Lung (tissue), 12 donors: ENCODE data around the gene RASSF8. TPM values are rescaled to one million over a fixed set of nuclear protein-coding genes. Genes with fewer than 3 reads are reported as not detected.

Experiments
- ATAC-seq: fragments of 200-7000 bp; cut with Tn5 transposase; one replicate; pipeline ENCODE4 v1.9.1; 2020; ENCODE audit warnings: moderate number of reproducible peaks; ENCODE audit not compliant: insufficient read depth, low FRiP score
- DNase-seq, 3 donors: peaks; one replicate each; pipeline ENCODE4 v3.0.0-alpha.2; 2013 to 2017
- H3K27ac ChIP-seq, 2 donors: one replicate each; pipeline ENCODE4 v1.5.1; 2013; ENCODE audit warnings: mild to moderate bottlenecking in 2 of 2, moderate library complexity in 2 of 2, control low read depth in 1 of 2, inconsistent platforms in 1 of 2, low read depth in 1 of 2, low read length in 1 of 2
- H3K27me3 ChIP-seq, 3 donors: one replicate each; pipeline ENCODE4 v1.5.1; 2013; ENCODE audit warnings: low read length in 2 of 3; ENCODE audit not compliant: control insufficient read depth in 3 of 3, insufficient read depth in 3 of 3
- H3K36me3 ChIP-seq, 4 donors: one replicate each; pipeline ENCODE4 v1.5.1; 2013; ENCODE audit warnings: low read length in 4 of 4, mild to moderate bottlenecking in 1 of 4, moderate library complexity in 1 of 4; ENCODE audit not compliant: control insufficient read depth in 4 of 4, insufficient read depth in 4 of 4
- H3K4me1 ChIP-seq, 5 donors: one replicate each; pipeline ENCODE4 v1.5.1; 2013; ENCODE audit warnings: low read length in 5 of 5, mild to moderate bottlenecking in 2 of 5, moderate library complexity in 1 of 5; ENCODE audit not compliant: control insufficient read depth in 5 of 5, insufficient read depth in 5 of 5
- H3K4me3 ChIP-seq: one replicate; pipeline ENCODE4 v1.5.1; 2013; ENCODE audit warnings: mild to moderate bottlenecking, control low read depth, moderate library complexity
- H3K9ac ChIP-seq, 2 donors: one replicate each; pipeline ENCODE4 v1.5.1; 2013; ENCODE audit warnings: low read length in 2 of 2, control low read depth in 1 of 2; ENCODE audit not compliant: insufficient read depth in 1 of 2
- H3K9me3 ChIP-seq, 4 donors: one replicate each; pipeline ENCODE4 v1.5.1; 2013; ENCODE audit warnings: low read length in 3 of 4, mild to moderate bottlenecking in 1 of 4, moderate library complexity in 1 of 4; ENCODE audit not compliant: control insufficient read depth in 4 of 4, insufficient read depth in 3 of 4
- CTCF ChIP-seq: IDR thresholded peaks from 2 replicates; pipeline ENCODE4 v1.5.1; 2012; ENCODE audit warnings: mild to moderate bottlenecking; ENCODE audit errors: control extremely low read depth, extremely low read depth
- WGBS, 2 donors: extraction: QIAGEN DNeasy Blood & Tissue Kit; methylation state at CpG; one replicate each; pipeline ENCODE4 v1.1.7; 2013; 5-methylcytosine and 5-hydroxymethylcytosine counted together
- polyA plus RNA-seq, 2 donors: library from polyadenylated mRNA; stranded (reverse); fragments of 200-250 nt; gene quantifications; one replicate each; pipeline ENCODE4 v1.2.1, GENCODE V29; 2013
- total RNA-seq, 2 donors: library from RNA; depleted of rRNA in 1 of 2; stranded (reverse); fragments of >200 nt in 1 of 2; gene quantifications; one replicate each; pipeline ENCODE4 v1.2.1, GENCODE V29; 2014 to 2021
- donor health status: control.
- donor health status: control.
- donor health status: Bipolar disorder and iron deficiency.
- donor health status: healthy.
- donor health status: DM: yes; HTN: yes; CAD: no.

The RASSF8 gene
- total and polyA plus RNA-seq, 4 donors: 9.0 to 68.4 (median 28.2) TPM

GRCh38 chr12:26003065-26003464 is 44.6 kb downstream of the RASSF8 start:
- no peak overlapping the region for H3K27ac ChIP-seq
- no peak for DNase-seq
- H3K9ac ChIP-seq: no peak overlapping the region
- WGBS, 2 donors: 96 to 98% methylated on average over 1 of the region's 1 CpG
- TF ChIP-seq CTCF: no peak
- peaks cover 0 to 7% (median 5%) of the 10 kb centered on the region in 5 donors for H3K4me1 ChIP-seq
- no peak for ATAC-seq
- H3K4me3 ChIP-seq: no peak overlapping the region
- H3K9me3 ChIP-seq: peaks cover 0 to 4% (median 0%) of the 10 kb centered on the region in 4 donors
- H3K36me3 ChIP-seq: no peaks in the 10 kb centered on the region
- no peaks in the 10 kb centered on the region for H3K27me3 ChIP-seq

- 80 to 88% methylated on average over 1 of the region's 1 CpG for WGBS, 2 donors
Observed at GRCh38 chr12:26007566-26007965, 49.1 kb downstream of the RASSF8 start.

GRCh38 chr12:26009593-26009992 is 51.1 kb downstream of the RASSF8 start:
- Histone ChIP-seq H3K9me3 (no peaks in the 10 kb centered on the region), H3K27me3 (no peaks in the 10 kb centered on the region), H3K36me3 (no peaks in the 10 kb centered on the region), H3K9ac (no peak overlapping the region), H3K4me1 (peaks cover 5 to 33% (median 8%) of the 10 kb centered on the region in 5 donors), H3K27ac (no peak overlapping the region), H3K4me3 (no peak overlapping the region)
- DNase-seq (no peak), ATAC-seq (no peak)
- 92 to 97% methylated on average over 1 of the region's 1 CpG for WGBS, 2 donors
- no peak for TF ChIP-seq CTCF

More at GRCh38 chr12:26007566-26007965, 49.1 kb downstream of the RASSF8 start:
- peaks cover 5 to 27% (median 8%) of the 10 kb centered on the region in 5 donors for H3K4me1 ChIP-seq
- peak in 2 of 3 donors; percentile 42 to 55 for DNase-seq
- H3K27ac ChIP-seq: no peak overlapping the region
- H3K36me3 ChIP-seq: no peaks in the 10 kb centered on the region
- no peak overlapping the region for H3K9ac ChIP-seq
- no peak for ATAC-seq
- H3K27me3 ChIP-seq: no peaks in the 10 kb centered on the region
- peaks cover 0 to 4% (median 0%) of the 10 kb centered on the region in 4 donors for H3K9me3 ChIP-seq
- TF ChIP-seq CTCF: no peak
- H3K4me3 ChIP-seq: no peak overlapping the region

- Histone ChIP-seq H3K4me1 (peaks cover 5 to 33% (median 8%) of the 10 kb centered on the region in 5 donors), H3K9me3 (no peaks in the 10 kb centered on the region), H3K36me3 (no peaks in the 10 kb centered on the region), H3K4me3 (no peak overlapping the region), H3K9ac (no peak overlapping the region), H3K27ac (peak overlapping the region; percentile 49 to 77), H3K27me3 (no peaks in the 10 kb centered on the region)
- 72 to 74% methylated on average over 6 of the region's 6 CpGs for WGBS, 2 donors
- no peak for DNase-seq
- ATAC-seq: no peak
- no peak for TF ChIP-seq CTCF
Observed at GRCh38 chr12:26010293-26010821, 51.9 kb downstream of the RASSF8 start.
